Activated naive CD4-positive, alpha-beta T cell treated with anti-CD3 and anti-CD28 coated beads, Interleukin-2, amount 50 U/mL, for 72 hours (primary cell): Measurements from ENCODE around the gene CLEC16A. TPM values are rescaled to one million over a fixed set of nuclear protein-coding genes. Genes with fewer than 3 reads are reported as not detected.

Experiments used
- ATAC-seq, 2 donors: fragments of 150-1000 bp; cut with Tn5 transposase; 2 replicates each; pipeline ENCODE4 v1.10.0; 2021; ENCODE audit warnings: mild to moderate bottlenecking in 2 of 2, moderate library complexity in 2 of 2
- DNase-seq, 2 donors: peaks; one replicate each; pipeline ENCODE4 v3.0.0; 2021 to 2022; ENCODE audit warnings: low spot score in 2 of 2
- H3K27ac Mint-ChIP-seq, 2 donors: one replicate each; pipeline ENCODE4 v1.8.0; 2022; ENCODE audit warnings: mild to moderate bottlenecking in 2 of 2, mixed read lengths in 2 of 2
- H3K36me3 Mint-ChIP-seq, 2 donors: one replicate each; pipeline ENCODE4 v1.8.0; 2022; ENCODE audit warnings: mixed read lengths in 2 of 2
- H3K9me3 Mint-ChIP-seq, 2 donors: one replicate each; pipeline ENCODE4 v1.8.0; 2022; ENCODE audit warnings: mixed read lengths in 2 of 2
- total RNA-seq, 2 donors: library from RNA; stranded (reverse); gene quantifications; one replicate each; pipeline ENCODE4 v1.2.3, GENCODE V29; 2022

CLEC16A gene
- total RNA-seq, 2 donors from 2014 or later = 28.0 to 33.2 TPM

GRCh38 chr16:11196286-11196828, 252.0 kb downstream of the CLEC16A start:
- Mint-ChIP-seq H3K9me3 (peaks cover 0 to 10% of the 10 kb centered on the region in 2 donors), H3K36me3 (no peaks in the 10 kb centered on the region), H3K27ac (no peak overlapping the region)
- no peak for ATAC-seq
- DNase-seq = no peak

- Mint-ChIP-seq H3K9me3 (peaks cover 0 to 10% of the 10 kb centered on the region in 2 donors), H3K36me3 (no peaks in the 10 kb centered on the region), H3K27ac (no peak overlapping the region)
- DNase-seq = no peak
- no peak for ATAC-seq
These were observed 254.0 kb downstream of the CLEC16A start for GRCh38 chr16:11198375-11198774.

GRCh38 chr16:11198828-11199227, 254.5 kb downstream of the CLEC16A start:
- DNase-seq (no peak), ATAC-seq (no peak)
- peak overlapping the region; percentile 25 to 36 for H3K27ac Mint-ChIP-seq
- no peaks in the 10 kb centered on the region for H3K36me3 Mint-ChIP-seq
- H3K9me3 Mint-ChIP-seq = peaks cover 0 to 10% of the 10 kb centered on the region in 2 donors

GRCh38 chr16:11200592-11200991, 256.2 kb downstream of the CLEC16A start:
- DNase-seq (no peak), ATAC-seq (no peak)
- Mint-ChIP-seq H3K27ac (peak overlapping the region in 1 of 2 donors; percentile 24), H3K9me3 (no peaks in the 10 kb centered on the region), H3K36me3 (no peaks in the 10 kb centered on the region)

- no peak for DNase-seq
- H3K9me3 Mint-ChIP-seq = no peaks in the 10 kb centered on the region
- H3K36me3 Mint-ChIP-seq = no peaks in the 10 kb centered on the region
- peak overlapping the region in 1 of 2 donors; percentile 24 for H3K27ac Mint-ChIP-seq
- ATAC-seq = peak in 1 of 2 donors; percentile 26
These were observed 257.3 kb downstream of the CLEC16A start for GRCh38 chr16:11201498-11202259.

GRCh38 chr16:11202260-11203091, 258.1 kb downstream of the CLEC16A start:
- ATAC-seq = no peak
- H3K36me3 Mint-ChIP-seq = peaks cover 4 to 6% of the 10 kb centered on the region in 2 donors
- no peak for DNase-seq
- H3K9me3 Mint-ChIP-seq = no peaks in the 10 kb centered on the region
- peak overlapping the region in 1 of 2 donors; percentile 53 for H3K27ac Mint-ChIP-seq

GRCh38 chr16:11203111-11203623, 258.8 kb downstream of the CLEC16A start:
- Mint-ChIP-seq H3K36me3 (peaks cover 4 to 13% of the 10 kb centered on the region in 2 donors), H3K9me3 (peaks cover 0 to 4% of the 10 kb centered on the region in 2 donors), H3K27ac (peak overlapping the region in 1 of 2 donors; percentile 53)
- ATAC-seq (no peak), DNase-seq (no peak)

GRCh38 chr16:11204513-11205047, 260.2 kb downstream of the CLEC16A start:
- no peak for ATAC-seq
- DNase-seq = no peak
- Mint-ChIP-seq H3K9me3 (peaks cover 0 to 7% of the 10 kb centered on the region in 2 donors), H3K36me3 (peaks cover 4 to 16% of the 10 kb centered on the region in 2 donors), H3K27ac (peak overlapping the region in 1 of 2 donors; percentile 25)

- ATAC-seq = no peak
These were observed 260.8 kb downstream of the CLEC16A start for GRCh38 chr16:11205065-11205699.

GRCh38 chr16:11205754-11206581, 261.6 kb downstream of the CLEC16A start:
- H3K9me3 Mint-ChIP-seq = peaks cover 0 to 7% of the 10 kb centered on the region in 2 donors
- DNase-seq = peak in 1 of 2 donors; percentile 60
- peak; percentile 48 to 65 for ATAC-seq
- H3K27ac Mint-ChIP-seq = peak overlapping the region; percentile 90 to 96
- peaks cover 4 to 16% of the 10 kb centered on the region in 2 donors for H3K36me3 Mint-ChIP-seq

More at GRCh38 chr16:11205065-11205699, 260.8 kb downstream of the CLEC16A start:
- Mint-ChIP-seq H3K9me3 (peaks cover 0 to 7% of the 10 kb centered on the region in 2 donors), H3K36me3 (peaks cover 4 to 16% of the 10 kb centered on the region in 2 donors), H3K27ac (peak overlapping the region in 1 of 2 donors; percentile 90)
- DNase-seq = no peak

- peaks cover 4 to 16% of the 10 kb centered on the region in 2 donors for H3K36me3 Mint-ChIP-seq
- peak overlapping the region; percentile 77 to 90 for H3K27ac Mint-ChIP-seq
- DNase-seq (no peak), ATAC-seq (no peak)
- H3K9me3 Mint-ChIP-seq = peaks cover 0 to 7% of the 10 kb centered on the region in 2 donors
These were observed 263.3 kb downstream of the CLEC16A start for GRCh38 chr16:11207646-11208045.

GRCh38 chr16:11208916-11209665, 264.7 kb downstream of the CLEC16A start:
- ATAC-seq = no peak
- H3K9me3 Mint-ChIP-seq = peaks cover 0 to 7% of the 10 kb centered on the region in 2 donors
- H3K27ac Mint-ChIP-seq = no peak overlapping the region

GRCh38 chr16:11210260-11210659, 265.9 kb downstream of the CLEC16A start:
- ATAC-seq (no peak), DNase-seq (no peak)
- peaks cover 0 to 7% of the 10 kb centered on the region in 2 donors for H3K9me3 Mint-ChIP-seq
- H3K36me3 Mint-ChIP-seq = peaks cover 4 to 16% of the 10 kb centered on the region in 2 donors
- no peak overlapping the region for H3K27ac Mint-ChIP-seq

More at GRCh38 chr16:11208916-11209665, 264.7 kb downstream of the CLEC16A start:
- peaks cover 4 to 16% of the 10 kb centered on the region in 2 donors for H3K36me3 Mint-ChIP-seq
- DNase-seq = no peak
